Measurements from ENCODE around the gene SULT4A1.

The SULT4A1 gene

GRCh38 chr22:43852573-43853327 lies 9.6 kb downstream of the SULT4A1 start:
- DNase-seq (ENCODE audit: low spot score), result no peak
- TF ChIP-seq CTCF (IDR thresholded peaks at IDR 0.05; ENCODE audit: borderline replicate concordance, control extremely low read depth, extremely low read depth, insufficient read depth, missing control alignments), result no peak
- in situ Hi-C loops (cut with MboI; ENCODE audit: low sequenced_read_pairs, unreplicated experiment), result no loop called here

- in situ Hi-C loops (cut with MboI; ENCODE audit: low sequenced_read_pairs, unreplicated experiment), result no loop called here
- no peak for DNase-seq (ENCODE audit: low spot score)
- TF ChIP-seq CTCF (IDR thresholded peaks at IDR 0.05; ENCODE audit: borderline replicate concordance, control extremely low read depth, extremely low read depth, insufficient read depth, missing control alignments), result no peak
Observed at GRCh38 chr22:43851979-43852307, 10.4 kb downstream of the SULT4A1 start.

- in situ Hi-C loops (cut with MboI; ENCODE audit: low sequenced_read_pairs, unreplicated experiment), result no loop called here
- TF ChIP-seq CTCF (IDR thresholded peaks at IDR 0.05; ENCODE audit: borderline replicate concordance, control extremely low read depth, extremely low read depth, insufficient read depth, missing control alignments), result no peak
- DNase-seq (ENCODE audit: low spot score), result no peak
Observed at GRCh38 chr22:43851058-43851978, 11.0 kb downstream of the SULT4A1 start.

- DNase-seq (ENCODE audit: low spot score), result no peak
- TF ChIP-seq CTCF (IDR thresholded peaks at IDR 0.05; ENCODE audit: borderline replicate concordance, control extremely low read depth, extremely low read depth, insufficient read depth, missing control alignments), result no peak
- in situ Hi-C loops (cut with MboI; ENCODE audit: low sequenced_read_pairs, unreplicated experiment), result no loop called here
Observed at GRCh38 chr22:43850529-43850928, 11.8 kb downstream of the SULT4A1 start.

- TF ChIP-seq CTCF (IDR thresholded peaks at IDR 0.05; ENCODE audit: borderline replicate concordance, control extremely low read depth, extremely low read depth, insufficient read depth, missing control alignments), result no peak
- in situ Hi-C loops (cut with MboI; ENCODE audit: low sequenced_read_pairs, unreplicated experiment), result no loop called here
- no peak for DNase-seq (ENCODE audit: low spot score)
Observed at GRCh38 chr22:43849731-43850130, 12.6 kb downstream of the SULT4A1 start.

GRCh38 chr22:43848366-43849171 lies 13.7 kb downstream of the SULT4A1 start:
- no peak for DNase-seq (ENCODE audit: low spot score)
- no peak for TF ChIP-seq CTCF (IDR thresholded peaks at IDR 0.05; ENCODE audit: borderline replicate concordance, control extremely low read depth, extremely low read depth, insufficient read depth, missing control alignments)
- in situ Hi-C loops (cut with MboI; ENCODE audit: low sequenced_read_pairs, unreplicated experiment), result no loop called here
